H1 (cell line): Measurements from ENCODE around the gene PTPN1.

Source experiments
- BCL11A ChIP-seq, 2 experiments: IDR thresholded peaks; one replicate each; pipeline ENCODE4 v1.6.1; 2011; ENCODE audit warnings: low read depth in 2 of 2, low read length in 2 of 2, mild to moderate bottlenecking in 2 of 2
- CTCF ChIP-seq, 3 experiments: IDR thresholded peaks; 1 replicate in 2 of 3; 2 replicates in 1 of 3; pipeline versions ENCODE4 v1.5.1 to v1.6.1; 2011; ENCODE audit warnings: low read length in 3 of 3, mild to moderate bottlenecking in 3 of 3, inconsistent platforms in 2 of 3, low read depth in 1 of 3, moderate library complexity in 1 of 3; ENCODE audit not compliant: insufficient read depth in 1 of 3; ENCODE audit errors: control extremely low read depth in 1 of 3
- MAFK ChIP-seq: IDR thresholded peaks from 2 replicates; pipeline ENCODE4 v1.6.1; 2012; ENCODE audit warnings: low read depth, mild to moderate bottlenecking, improper control_type of control experiment, low read length
- POLR2A ChIP-seq, 2 experiments: IDR thresholded peaks; 1 replicate in 1 of 2; 2 replicates in 1 of 2; pipeline ENCODE4 v1.6.1; 2011; ENCODE audit warnings: low read depth in 2 of 2, low read length in 2 of 2, mild to moderate bottlenecking in 2 of 2; ENCODE audit errors: control extremely low read depth in 1 of 2
- RXRA ChIP-seq: IDR thresholded peaks from 2 replicates; pipeline ENCODE4 v1.6.1; 2011; ENCODE audit warnings: low read depth, mild to moderate bottlenecking, low read length, moderate library complexity; ENCODE audit not compliant: insufficient read depth
- SP1 ChIP-seq: IDR thresholded peaks from 2 replicates; pipeline ENCODE4 v1.6.1; 2011; ENCODE audit warnings: low read depth, low read length
- YY1 ChIP-seq: IDR thresholded peaks from 2 replicates; pipeline ENCODE4 v1.6.1; 2011; ENCODE audit warnings: low read depth, mild to moderate bottlenecking, low read length
- ZNF274 ChIP-seq: IDR thresholded peaks from 2 replicates; pipeline ENCODE4 v1.7.0; 2012; ENCODE audit warnings: low read length, borderline replicate concordance; ENCODE audit errors: extremely low read depth

- no peak for TF ChIP-seq CTCF (IDR thresholded peaks at IDR 0.05; ENCODE audit: control extremely low read depth in 1 of 3, insufficient read depth in 1 of 3, low read depth in 1 of 3, low read length in 3 of 3)
- no peak for TF ChIP-seq RXRA
- TF ChIP-seq BCL11A (IDR thresholded peaks at IDR 0.05; ENCODE audit: low read depth in 2 of 2, low read length in 2 of 2), result no peak
- no peak for TF ChIP-seq ZNF274
- no peak for TF ChIP-seq SP1
- TF ChIP-seq POLR2A (IDR thresholded peaks at IDR 0.05; ENCODE audit: control extremely low read depth in 1 of 2, low read depth in 2 of 2, low read length in 2 of 2), result no peak
- TF ChIP-seq MAFK, result no peak
- no peak for TF ChIP-seq YY1
Measured at GRCh38 chr20:50559856-50560638, 49.9 kb downstream of the PTPN1 start.
